RPMI7951 (cell line): ENCODE results near the gene CACNB4. TPM values are rescaled to one million over a fixed set of nuclear protein-coding genes. Genes with fewer than 3 reads are reported as not detected.
"Not testable (repeated sequence)": the region's sequence is repeated elsewhere in the genome, so short reads cannot be mapped to it uniquely, and the experiment has no call there.

Experiments used
- DNase-seq: peaks from one replicate; pipeline ENCODE4 v3.0.0-alpha.2; 2012; ENCODE audit warnings: low read depth
- total RNA-seq: library from RNA; depleted of rRNA; stranded (reverse); fragments of >200 nt; shearing (Covaris generic); gene quantifications from 2 replicates; pipeline ENCODE4 v1.2.3, GENCODE V29; 2014

CACNB4 gene
- total RNA-seq, 1 experiment from 2014 or later = 0.12 TPM

DNA sequence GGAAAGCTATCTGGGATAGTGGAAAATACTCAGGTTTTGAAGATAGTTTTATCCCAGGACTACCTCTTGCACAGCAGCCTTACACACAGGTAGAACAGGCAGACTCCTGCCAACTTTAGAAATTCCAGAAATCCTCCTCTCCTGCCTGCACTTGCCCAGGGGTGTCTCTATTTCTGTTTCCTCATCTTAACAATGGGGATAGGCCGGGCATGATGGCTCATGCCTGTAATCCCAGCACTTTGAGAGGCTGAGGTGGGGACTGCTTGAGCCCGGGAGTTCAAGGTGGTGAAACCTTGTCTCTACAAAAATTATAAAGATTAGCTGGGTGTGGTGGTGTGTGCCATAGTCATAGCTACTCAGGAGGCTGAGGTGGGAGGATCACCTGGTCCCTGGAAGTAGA, 153.7 kb downstream of the CACNB4 start:
- DNase-seq = no peak

DNA sequence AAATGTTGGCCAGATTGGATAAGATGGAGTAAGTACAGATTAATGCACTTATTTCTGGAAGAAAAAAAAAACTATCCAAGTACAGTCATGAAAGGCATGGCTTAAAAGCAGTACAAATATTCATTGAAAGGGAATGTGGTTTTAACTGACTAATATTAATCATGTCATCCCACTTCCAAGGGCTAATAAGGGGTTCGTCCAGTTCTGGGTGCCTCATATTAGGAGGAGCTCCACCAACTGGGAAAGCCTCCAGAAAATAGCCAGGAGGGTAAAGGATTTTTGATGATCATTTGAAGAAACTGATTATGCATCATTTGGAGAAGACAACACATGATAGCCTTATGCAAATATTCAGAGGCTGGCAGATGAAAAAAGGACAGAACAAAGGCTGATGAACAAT, 155.4 kb downstream of the CACNB4 start:
- DNase-seq = no peak

DNA sequence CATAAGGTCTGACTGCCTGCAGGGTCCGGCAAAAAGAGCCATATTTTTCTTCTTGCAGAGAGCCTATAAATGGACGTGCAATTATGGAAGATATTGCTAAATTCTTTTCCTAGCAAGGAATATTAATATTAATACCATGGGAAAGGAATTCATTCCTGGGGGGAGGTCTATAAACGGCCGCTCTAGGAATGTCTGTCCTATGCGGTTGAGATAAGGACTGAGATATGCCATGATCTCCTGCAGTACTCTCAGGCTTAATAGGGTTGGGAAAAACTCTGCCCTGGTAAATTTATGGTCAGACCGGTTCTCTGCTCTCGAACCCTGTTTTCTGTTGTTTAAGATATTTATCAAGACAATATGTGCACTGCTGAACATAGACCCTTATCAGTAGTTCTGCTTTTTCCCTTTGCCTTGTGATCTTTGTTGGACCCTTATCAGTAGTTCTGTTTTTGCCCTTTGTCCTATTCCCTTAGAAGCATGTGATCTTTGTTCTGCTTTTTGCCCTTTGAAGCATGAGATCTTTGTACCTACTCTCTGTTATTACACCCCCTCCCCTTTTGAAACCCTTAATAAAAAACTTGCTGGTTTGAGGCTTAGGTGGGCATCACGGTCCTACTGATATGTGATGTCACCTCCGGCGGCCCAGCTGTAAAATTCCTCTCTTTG, 156.2 kb downstream of the CACNB4 start:
- DNase-seq = not testable (repeated sequence)

DNA sequence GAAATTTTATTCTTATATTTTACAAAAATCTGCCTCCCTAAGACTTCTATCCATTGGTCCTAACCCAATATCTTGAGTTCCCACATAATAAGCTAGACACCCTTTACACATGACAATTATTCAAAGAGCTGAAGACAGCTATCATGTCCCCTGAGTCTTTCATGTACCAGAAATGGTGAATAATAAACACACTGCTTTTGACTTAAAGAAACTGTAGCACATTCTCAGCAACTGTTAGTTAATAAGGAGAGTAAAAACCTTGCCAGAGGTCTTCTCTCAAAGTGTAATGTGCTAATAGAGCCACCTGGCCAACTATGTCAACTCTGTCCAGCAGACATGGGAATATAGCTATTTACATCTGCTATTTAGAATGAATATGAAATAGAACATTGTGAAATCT, 160.9 kb downstream of the CACNB4 start:
- DNase-seq = no peak

- no peak for DNase-seq
These were observed 162.2 kb downstream of the CACNB4 start for GRCh38 chr2:151936626-151937025.

GRCh38 chr2:151933266-151933804, 165.5 kb downstream of the CACNB4 start:
- DNase-seq = no peak

- no peak for DNase-seq
These were observed 167.1 kb downstream of the CACNB4 start for GRCh38 chr2:151931756-151932155.

- no peak for DNase-seq
These were observed 167.7 kb downstream of the CACNB4 start for GRCh38 chr2:151931030-151931611.

- no peak for DNase-seq
These were observed 168.8 kb downstream of the CACNB4 start for GRCh38 chr2:151930042-151930441.

- DNase-seq = no peak
These were observed 170.5 kb downstream of the CACNB4 start for GRCh38 chr2:151928380-151928779.

- no peak for DNase-seq
These were observed 171.2 kb downstream of the CACNB4 start for GRCh38 chr2:151927501-151928221.

DNA sequence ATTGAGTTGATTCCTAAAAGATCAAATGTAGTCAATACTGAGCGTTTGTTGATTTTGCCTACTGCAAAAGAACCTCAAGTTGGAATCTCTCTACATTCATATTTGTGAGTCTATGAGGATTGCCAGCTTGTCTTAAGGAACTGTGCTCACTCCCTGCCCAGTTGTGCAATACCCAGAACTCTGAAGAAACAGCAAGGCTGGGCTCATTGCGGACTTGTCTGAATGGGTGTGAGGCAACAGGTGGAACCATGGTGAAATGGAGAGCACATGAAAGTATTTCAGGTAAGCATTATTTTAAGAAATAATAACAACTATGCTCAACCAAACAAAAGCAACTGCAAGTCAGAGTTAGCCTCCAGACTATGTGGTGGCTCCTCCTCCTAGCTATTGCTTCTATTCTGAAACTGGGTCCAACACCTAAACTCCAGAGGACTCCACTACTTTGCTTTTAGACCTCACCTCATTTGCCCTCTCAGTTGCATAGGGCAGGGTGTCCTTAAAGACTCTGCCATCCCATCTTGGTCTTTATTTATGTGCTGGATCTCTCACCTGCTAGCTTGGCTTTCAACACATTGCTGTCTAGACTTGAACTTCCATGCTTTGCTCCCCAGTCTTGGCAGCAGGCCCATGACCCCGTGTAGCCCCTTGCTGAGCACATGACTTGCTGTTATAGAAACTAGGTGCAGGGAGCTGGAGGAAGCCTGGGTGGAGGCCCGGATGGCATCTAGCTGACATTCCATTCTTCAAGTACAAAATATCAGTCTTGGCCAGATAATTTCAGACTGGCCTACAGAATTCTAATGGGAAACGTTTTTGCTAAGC, 175.8 kb downstream of the CACNB4 start:
- DNase-seq = no peak

- no peak for DNase-seq
These were observed 179.1 kb downstream of the CACNB4 start for GRCh38 chr2:151919786-151920185.

- no peak for DNase-seq
These were observed 180.5 kb downstream of the CACNB4 start for GRCh38 chr2:151918308-151918707.

- no peak for DNase-seq
These were observed 182.2 kb downstream of the CACNB4 start for GRCh38 chr2:151916632-151917031.

- DNase-seq = not testable (repeated sequence)
These were observed 183.2 kb downstream of the CACNB4 start for GRCh38 chr2:151915629-151916025.

DNA sequence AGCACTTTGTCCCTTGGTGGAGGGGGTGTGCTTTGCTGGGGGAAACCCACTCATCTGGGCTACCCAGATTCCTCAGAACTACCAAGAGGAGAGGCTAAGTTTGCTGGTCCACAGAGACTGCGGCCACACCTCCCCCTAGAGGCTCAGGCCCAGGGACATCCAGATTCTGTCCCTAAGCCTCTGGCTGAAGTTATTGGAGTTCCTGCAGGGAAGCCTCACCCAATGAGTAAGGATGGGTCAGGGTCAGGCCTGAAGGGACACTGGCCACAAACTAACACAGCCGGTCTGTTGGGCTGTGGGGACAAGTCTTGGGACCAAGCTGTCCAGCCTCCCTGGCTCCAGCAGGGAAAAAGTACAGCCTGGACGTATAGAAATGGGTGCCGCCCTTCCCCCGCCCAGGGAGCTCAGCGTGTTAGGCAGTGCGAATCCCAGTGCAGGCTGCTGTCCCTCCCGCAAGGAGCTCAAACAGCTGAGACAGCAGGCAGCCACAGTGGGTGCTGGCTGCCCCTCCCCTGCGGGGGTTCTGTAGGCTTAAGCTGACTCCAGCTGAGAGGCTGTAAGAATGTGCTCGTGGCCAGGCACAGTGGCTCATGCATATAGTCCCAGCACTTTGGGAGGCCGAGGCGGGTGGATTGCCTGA, 183.7 kb downstream of the CACNB4 start:
- no peak for DNase-seq

- no peak for DNase-seq
These were observed 190.5 kb downstream of the CACNB4 start for GRCh38 chr2:151908204-151908882.

- no peak for DNase-seq
These were observed 191.3 kb downstream of the CACNB4 start for GRCh38 chr2:151907286-151908203.

GRCh38 chr2:151906633-151906998, 192.2 kb downstream of the CACNB4 start:
- no peak for DNase-seq
